Posterior vena cava (tissue), 2 donors: ENCODE data around the gene UBE2H. TPM values are rescaled to one million over a fixed set of nuclear protein-coding genes. Genes with fewer than 3 reads are reported as not detected.
"Not testable (repeated sequence)": the region's sequence is repeated elsewhere in the genome, so short reads cannot be mapped to it uniquely, and the experiment has no call there.

Source experiments
- DNase-seq: peaks from one replicate; pipeline ENCODE4 v3.0.0-alpha.2; 2020; ENCODE audit warnings: low spot score
- intact Hi-C, 2 donors: fragments of 100-400 bp; cut with DNase I; formaldehyde crosslinking; loops; one replicate each; pipeline versions ENCODE4 v1.14.1 to v1.14.2; 2022 to 2023
- long read RNA-seq, 2 donors: library from polyadenylated mRNA; unstranded; transcript quantifications; one replicate each; pipeline ENCODE4 v2.0.0, GENCODE V29; 2020 to 2021
- total RNA-seq, 2 donors: library from RNA; stranded (reverse); fragmentation: NEBNext Ultra II Directional; extraction: Animal tissue kit (Norgen Biotek cat#: 25700); gene quantifications; one replicate each; pipeline ENCODE4 v1.2.1, GENCODE V29; 2021
- donor health status: DM: yes; HTN: yes; CAD: no.
- donor health status: DM: yes; HTN: yes; CAD: no.

The UBE2H gene
- total RNA-seq: 100 to 1,000 TPM in 1 of 2 donors, 10 to 100 TPM in 1; 77.0 to 138 TPM
- long read RNA-seq, donor 1, full-length matches to known transcripts: 30 of 48 reads
- long read RNA-seq, donor 1, partial matches to known transcripts: 3 of 48 reads
- long read RNA-seq, donor 1, other reads (novel, unspliced or antisense): 15 of 48 reads
- long read RNA-seq, donor 2, full-length matches to known transcripts: 10 of 59 reads
- long read RNA-seq, donor 2, partial matches to known transcripts: 1 of 59 reads
- long read RNA-seq, donor 2, other reads (novel, unspliced or antisense): 48 of 59 reads

GRCh38 chr7:129952653-129953560 is at the start of gene UBE2H:
TSS of gene UBE2H (minus strand) at chr7:129952960. CDS start at chr7:129952555, 405 bp downstream.
- DNase-seq: peak; percentile 97
- intact Hi-C loops: loop anchor here in 1 of 2 donors (5.0 kb wide), 1 partner anchor 91 kb away; no protein-coding TSS in a partner anchor

- DNase-seq: no peak
- intact Hi-C loops: no loop called here
These were observed 45.7 kb upstream of the UBE2H start for GRCh38 chr7:129998446-129998845.

- intact Hi-C loops: no loop called here
- DNase-seq: no peak
These were observed 44.5 kb upstream of the UBE2H start for GRCh38 chr7:129997285-129997684.

- no peak for DNase-seq
- intact Hi-C loops: no loop called here
These were observed 40.5 kb upstream of the UBE2H start for GRCh38 chr7:129993275-129993674.

DNA sequence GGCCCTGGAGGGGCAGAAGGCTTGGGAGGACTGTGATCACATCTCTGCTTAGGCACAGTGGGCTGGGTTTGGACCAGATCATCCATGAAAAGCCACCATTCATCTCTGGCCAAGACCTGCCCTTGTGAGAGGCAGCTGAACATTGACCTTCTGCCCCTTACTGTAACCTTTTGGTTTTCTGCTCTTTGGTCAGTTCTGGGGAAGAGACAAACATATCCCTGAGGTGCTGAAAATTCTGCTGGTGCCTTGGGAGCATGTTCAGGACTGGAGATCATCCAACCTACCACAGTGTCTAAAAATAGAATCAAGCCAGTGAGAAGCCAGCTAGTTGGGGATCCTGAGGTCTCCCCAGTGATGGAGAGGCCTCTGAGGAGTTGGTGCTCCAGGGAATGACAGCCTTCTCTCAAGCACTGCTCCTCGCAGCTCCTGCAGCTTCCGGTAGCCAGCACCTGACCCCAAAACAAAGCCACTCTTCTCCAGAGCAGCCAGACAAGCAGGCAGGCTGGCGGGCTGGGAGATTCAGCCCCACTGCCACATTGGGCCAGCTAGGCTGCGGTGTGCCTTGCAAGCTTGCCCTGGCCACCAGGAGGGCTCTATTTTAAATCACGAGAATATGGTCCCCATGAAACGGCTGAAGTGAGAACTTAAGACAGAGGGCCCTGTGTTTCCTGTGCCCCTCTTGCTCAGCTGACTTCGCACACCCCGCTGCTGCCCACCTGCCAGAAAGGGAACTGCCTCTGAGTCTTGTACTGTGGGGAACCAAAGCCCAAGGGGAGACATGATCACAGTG is 37.8 kb upstream of the UBE2H start:
- DNase-seq: no peak

GRCh38 chr7:129989466-129989865 is 36.7 kb upstream of the UBE2H start:
- intact Hi-C loops: no loop called here
- DNase-seq: no peak

More for the DNA sequence above, 37.8 kb upstream of the UBE2H start:
- intact Hi-C loops: no loop called here

- intact Hi-C loops: no loop called here
- no peak for DNase-seq
These were observed 33.8 kb upstream of the UBE2H start for GRCh38 chr7:129986600-129986999.

- no peak for DNase-seq
- intact Hi-C loops: no loop called here
These were observed 27.9 kb upstream of the UBE2H start for GRCh38 chr7:129980667-129981066.

GRCh38 chr7:129975309-129975708 is 22.5 kb upstream of the UBE2H start:
- intact Hi-C loops: no loop called here
- no peak for DNase-seq

DNA sequence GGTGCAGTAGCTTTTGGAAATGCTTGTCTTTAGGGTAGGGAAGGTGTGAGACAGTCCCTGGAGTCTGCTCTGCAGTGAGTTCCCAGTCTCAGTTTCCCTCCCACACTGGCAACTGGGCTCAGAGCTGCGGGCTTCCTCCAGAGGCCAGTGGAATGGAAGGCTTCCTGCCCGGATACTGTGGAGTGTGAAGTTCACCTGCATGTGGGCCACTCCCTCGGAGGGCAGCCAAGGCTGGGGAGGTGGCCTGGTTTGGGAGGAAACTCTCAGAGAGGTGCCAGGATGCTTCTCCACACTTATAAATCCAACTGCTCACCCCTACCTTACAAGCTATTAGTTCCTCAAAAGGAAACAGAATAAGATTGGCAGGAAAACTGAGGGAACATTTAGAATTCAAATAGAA is 18.1 kb upstream of the UBE2H start:
- no peak for DNase-seq
- intact Hi-C loops: no loop called here

- DNase-seq: no peak
- intact Hi-C loops: no loop called here
These were observed 17.2 kb upstream of the UBE2H start for GRCh38 chr7:129969881-129970446.

DNA sequence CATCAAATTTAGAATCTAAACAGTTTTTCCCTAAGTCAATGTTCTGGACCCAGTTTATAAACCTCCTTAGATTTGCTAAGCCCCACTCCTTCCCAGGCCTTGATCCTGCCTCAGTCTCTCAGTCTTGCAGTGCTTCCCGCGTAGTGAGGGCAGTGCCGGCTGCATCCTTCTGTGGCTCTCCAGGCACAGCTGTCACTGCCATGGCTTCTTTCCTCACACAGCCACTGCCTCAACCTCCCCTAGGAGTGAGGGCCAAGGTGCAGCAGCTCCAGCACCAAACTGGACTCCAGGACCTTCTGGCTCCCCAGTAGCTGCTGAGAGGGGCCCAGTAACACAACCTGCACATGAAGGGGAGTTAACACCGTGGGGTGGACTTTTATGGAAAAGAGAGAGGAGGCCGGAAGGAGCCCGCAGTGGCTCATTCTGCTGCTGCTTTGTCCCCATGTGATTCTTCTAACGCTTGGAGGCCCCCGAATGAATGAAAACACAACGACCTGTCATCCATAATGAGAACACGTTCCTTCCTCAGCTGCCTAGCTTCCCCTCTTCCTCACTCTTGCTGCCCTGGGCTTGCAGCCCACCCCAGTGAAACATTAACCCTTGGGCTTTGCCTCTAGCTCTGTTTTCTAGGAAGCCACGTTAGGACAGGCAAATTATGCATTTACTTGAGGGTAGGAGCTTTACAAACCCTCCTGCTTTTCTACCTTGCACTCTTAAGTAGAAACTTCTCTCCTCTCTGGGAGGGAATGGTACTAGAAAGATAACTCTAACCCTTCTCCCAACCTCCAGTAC is 16.0 kb upstream of the UBE2H start:
- peak; percentile 20 for DNase-seq
- intact Hi-C loops: no loop called here

DNA sequence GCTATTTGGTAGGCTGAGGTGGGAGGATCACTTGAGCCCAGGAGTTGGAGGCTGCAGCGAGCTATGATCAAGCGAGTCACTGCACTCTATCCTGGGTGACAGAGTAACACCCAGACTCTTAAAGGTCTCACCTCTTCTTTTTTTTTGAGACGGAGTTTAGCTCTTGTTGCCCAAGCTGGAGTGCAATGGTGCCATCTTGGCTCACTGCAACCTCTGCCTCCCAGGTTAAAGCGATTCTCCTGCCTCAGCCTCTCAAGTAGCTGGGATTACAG is 7.4 kb upstream of the UBE2H start:
- DNase-seq, intact Hi-C loops: not testable (repeated sequence)

- intact Hi-C loops: no loop called here
- no peak for DNase-seq
These were observed 6.9 kb upstream of the UBE2H start for GRCh38 chr7:129959471-129960203.

DNA sequence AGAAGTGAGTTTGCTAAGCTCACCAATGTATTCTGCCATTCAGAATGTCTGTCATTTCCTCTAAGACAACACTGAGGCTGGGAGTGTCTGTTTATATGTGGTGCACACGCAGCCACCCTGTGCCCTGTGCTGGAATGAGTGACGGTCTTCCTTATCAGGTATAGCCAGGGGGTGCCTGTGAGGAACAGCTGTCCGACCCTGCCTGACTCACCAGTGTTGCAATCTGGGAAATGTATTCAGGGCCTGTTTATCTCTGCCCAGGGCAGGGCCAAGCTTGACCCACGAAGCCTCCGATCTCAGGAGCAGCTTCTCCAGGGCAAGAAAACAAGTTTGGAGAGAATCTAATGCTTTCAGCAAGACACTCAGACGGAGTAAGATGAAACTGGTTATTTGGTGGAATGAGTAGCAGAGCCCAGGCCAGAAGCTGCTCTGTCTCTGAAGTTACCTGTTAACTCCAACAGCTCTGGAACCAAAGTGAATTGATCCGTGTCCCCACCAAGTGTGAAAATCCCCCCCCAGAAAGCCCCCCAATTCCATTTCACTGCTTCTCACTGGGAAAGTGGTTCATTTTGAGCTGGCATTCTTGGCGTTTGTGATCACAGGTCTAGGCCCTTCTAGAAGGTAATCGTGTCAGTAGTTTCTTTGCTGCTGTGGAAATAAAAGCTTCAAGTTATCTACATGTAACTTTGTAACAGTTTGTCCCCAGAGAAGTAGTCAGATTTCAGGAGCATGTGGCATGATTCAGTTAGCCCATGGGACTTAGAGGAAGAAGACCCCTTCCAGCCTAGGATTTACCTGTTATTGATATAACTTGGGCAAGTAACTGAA is 6.1 kb upstream of the UBE2H start:
- DNase-seq: no peak
- intact Hi-C loops: no loop called here

DNA sequence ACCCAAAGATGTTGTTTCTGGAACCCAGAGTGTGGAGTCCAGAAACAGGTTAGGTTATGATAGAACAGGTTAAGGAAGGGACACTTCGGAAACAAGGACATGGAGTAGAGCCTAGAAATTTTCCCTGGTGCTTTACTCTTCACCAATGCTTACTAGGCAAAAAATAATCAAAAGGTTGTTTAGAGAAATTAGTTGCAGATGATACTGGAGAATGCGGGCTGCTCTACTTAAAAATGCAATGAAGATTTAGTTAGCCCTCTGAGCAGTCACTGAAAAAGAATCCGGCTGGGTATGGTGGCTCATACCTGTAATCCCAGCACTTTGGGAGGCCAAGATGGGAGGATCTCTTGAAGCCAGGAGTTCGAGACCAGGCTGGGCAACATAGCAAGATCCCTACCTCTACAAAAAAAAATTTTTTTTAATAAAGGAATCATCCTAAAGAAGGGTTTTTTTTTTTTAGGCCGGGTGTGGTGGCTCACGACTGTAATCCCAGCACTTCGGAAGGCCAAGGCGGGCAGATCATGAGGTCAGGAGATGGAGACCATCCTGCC is 3.3 kb upstream of the UBE2H start:
- intact Hi-C loops: no loop called here

DNA sequence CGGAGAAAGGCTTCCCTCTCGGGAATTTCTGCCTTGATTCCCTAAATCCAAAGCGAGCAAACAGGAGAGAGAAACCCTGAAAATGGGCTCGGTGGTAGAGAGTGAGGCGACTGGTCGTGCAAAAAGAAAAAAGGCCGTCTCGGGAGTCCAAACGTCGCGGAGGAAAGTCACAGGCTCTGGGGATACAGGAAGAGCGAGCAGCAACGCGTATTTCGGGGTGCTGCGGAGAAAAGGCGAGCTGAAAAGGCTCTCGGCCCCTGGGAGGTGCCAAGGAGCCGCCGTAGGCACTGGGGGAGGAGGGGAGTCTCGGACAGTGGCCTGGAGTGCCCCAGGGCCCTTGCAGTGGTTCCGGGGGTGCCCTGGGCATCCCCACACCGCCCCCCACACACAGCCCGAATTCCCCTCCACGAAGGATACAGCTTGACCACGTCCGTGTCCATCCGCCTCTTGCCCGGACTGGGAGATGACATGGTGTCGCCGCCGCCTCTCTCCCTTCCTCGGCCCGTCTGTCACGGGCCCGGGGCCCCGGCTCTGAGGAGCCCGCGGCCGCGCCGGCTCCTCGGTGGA is 591 bp downstream of the UBE2H start:
- intact Hi-C loops: loop anchor here in 1 of 2 donors (5.0 kb wide), 1 partner anchor 90 kb away; no protein-coding TSS in a partner anchor
- peak; percentile 83 for DNase-seq

More for the DNA sequence above, 3.3 kb upstream of the UBE2H start:
- DNase-seq: no peak
